HEK293T (cell line): Measurements from ENCODE around the gene CTIF.

ENCODE experiments used
- CTCF ChIA-PET: fragments of 350-600 bp; formaldehyde crosslinking; extraction: SDS; loops from one replicate; lab custom pipeline; 2021; ENCODE audit warnings: antibody characterized with exemption, inconsistent platforms; lab: Yijun Ruan, JAX
- POLR2A ChIA-PET: fragments of 350-600 bp; formaldehyde crosslinking; extraction: SDS; loops from one replicate; lab custom pipeline; 2020; ENCODE audit warnings: antibody characterized with exemption, inconsistent platforms; lab: Yijun Ruan, JAX
- DNase-seq: peaks from one replicate; pipeline ENCODE4 v3.0.0; 2012; ENCODE audit warnings: mixed read lengths; ENCODE audit errors: extremely low spot score
- ARNT ChIP-seq: fragments of 450-650 bp; IDR thresholded peaks from 2 replicates; pipeline ENCODE4 v1.6.1; 2017; ENCODE audit warnings: mild to moderate bottlenecking
- BHLHE40 ChIP-seq: fragments of 450-650 bp; IDR thresholded peaks from 2 replicates; pipeline ENCODE4 v1.6.1; 2016; ENCODE audit warnings: mild to moderate bottlenecking, moderate library complexity, borderline replicate concordance
- CTBP1 ChIP-seq: fragments of 450-650 bp; IDR thresholded peaks from 2 replicates; pipeline ENCODE4 v1.6.1; 2016; ENCODE audit warnings: borderline replicate concordance
- ELF4 ChIP-seq: fragments of 450-650 bp; IDR thresholded peaks from 2 replicates; pipeline ENCODE4 v1.6.1; 2017; ENCODE audit warnings: antibody characterized with exemption
- FOXA1 ChIP-seq: fragments of 450-650 bp; IDR thresholded peaks from 2 replicates; pipeline ENCODE4 v1.6.1; 2016; ENCODE audit warnings: mild to moderate bottlenecking
- FOXK2 ChIP-seq: fragments of 450-650 bp; IDR thresholded peaks from 2 replicates; pipeline ENCODE4 v1.6.1; 2016; ENCODE audit warnings: mild to moderate bottlenecking
- FOXM1 ChIP-seq: fragments of 450-650 bp; IDR thresholded peaks from 2 replicates; pipeline ENCODE4 v1.6.1; 2017; ENCODE audit warnings: mild to moderate bottlenecking, borderline replicate concordance
- HDGF ChIP-seq: fragments of 450-650 bp; IDR thresholded peaks from 2 replicates; pipeline ENCODE4 v1.6.1; 2017; ENCODE audit warnings: antibody characterized with exemption, borderline replicate concordance
- L3MBTL2 ChIP-seq: fragments of 450-650 bp; conservative IDR thresholded peaks from 2 replicates; pipeline ENCODE4 v1.6.1; 2016; ENCODE audit warnings: mild to moderate bottlenecking
- LEF1 ChIP-seq: fragments of 450-650 bp; IDR thresholded peaks from 2 replicates; pipeline ENCODE4 v1.6.1; 2017; ENCODE audit warnings: mild to moderate bottlenecking, borderline replicate concordance
- NFRKB ChIP-seq: fragments of 450-650 bp; IDR thresholded peaks from 2 replicates; pipeline ENCODE4 v1.6.1; 2016; ENCODE audit warnings: mild to moderate bottlenecking, moderate library complexity
- SP1 ChIP-seq: fragments of 450-650 bp; IDR thresholded peaks from 2 replicates; pipeline ENCODE4 v1.6.1; 2017
- SUZ12 ChIP-seq: fragments of 450-650 bp; IDR thresholded peaks from 2 replicates; pipeline ENCODE4 v1.6.1; 2016; ENCODE audit warnings: mild to moderate bottlenecking
- TARDBP ChIP-seq: fragments of 450-650 bp; IDR thresholded peaks from 2 replicates; pipeline ENCODE4 v1.6.1; 2016
- ZNF384 ChIP-seq: fragments of 450-650 bp; IDR thresholded peaks from 2 replicates; pipeline ENCODE4 v1.6.1; 2016
- TF ChIP-seq, protein P1 (sequence below): fragments of 450-650 bp; IDR thresholded peaks from 2 replicates; pipeline ENCODE4 v1.6.1; 2016

CTIF gene

DNA sequence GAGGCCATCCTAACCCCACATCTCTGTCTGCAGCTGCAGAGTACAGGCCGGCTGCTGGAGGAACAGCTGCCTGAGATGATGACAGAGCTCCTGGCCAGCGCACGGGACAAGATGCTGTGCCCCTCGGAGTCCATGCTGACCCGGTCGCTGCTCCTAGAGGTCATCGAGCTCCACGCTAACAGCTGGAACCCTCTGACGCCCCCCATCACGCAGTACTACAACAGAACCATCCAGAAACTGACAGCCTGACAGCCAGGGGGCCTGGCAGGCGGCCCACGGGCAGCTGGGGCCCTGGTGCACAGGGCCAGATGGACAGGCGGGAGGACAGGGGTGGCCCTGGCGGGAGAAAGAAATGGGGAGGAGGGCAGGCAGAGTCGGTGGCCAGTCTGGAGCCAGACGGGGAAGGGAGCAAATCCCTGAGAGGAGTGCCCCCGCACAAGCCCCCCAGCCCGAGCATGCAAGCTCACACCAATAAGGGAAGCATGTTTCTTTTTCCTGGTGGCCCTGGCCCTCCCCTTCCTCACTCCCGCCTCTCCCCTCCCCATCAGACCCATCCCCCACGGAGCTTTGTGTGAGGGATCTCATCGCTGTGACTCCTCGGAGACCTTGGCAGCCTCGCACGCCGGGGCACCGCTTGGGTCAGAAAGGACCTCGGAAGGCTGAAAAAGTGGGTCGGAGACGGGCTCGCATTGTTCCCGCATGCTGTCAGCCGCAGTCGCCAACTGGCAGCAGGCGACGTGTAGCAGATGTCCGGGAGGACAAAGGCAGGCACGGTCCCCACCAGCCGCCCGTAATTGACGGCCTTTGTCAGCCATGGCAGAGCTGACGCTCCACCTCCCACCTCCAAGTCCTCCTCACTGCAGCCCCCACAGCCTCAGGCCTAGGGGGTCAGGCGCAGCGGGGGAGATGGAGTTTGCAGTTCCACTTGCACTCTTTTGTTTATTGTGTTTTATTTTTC, 320.8 kb downstream of the CTIF start:
- ChIA-PET CTCF (no interaction called here), POLR2A (no interaction called here)
- no peak for TF ChIP-seq HDGF
- no peak for TF ChIP-seq SP1
- no peak for TF ChIP-seq SUZ12
- no peak for TF ChIP-seq L3MBTL2
- no peak for TF ChIP-seq ZNF384
- TF ChIP-seq ARNT: no peak
- TF ChIP-seq TARDBP: no peak
- no peak for TF ChIP-seq ELF4
- no peak for TF ChIP-seq CTBP1
- no peak for TF ChIP-seq FOXM1
- TF ChIP-seq FOXA1: no peak
- TF ChIP-seq BHLHE40: no peak
- no peak for TF ChIP-seq FOXK2
- TF ChIP-seq LEF1: no peak
- TF ChIP-seq, protein P1, sequence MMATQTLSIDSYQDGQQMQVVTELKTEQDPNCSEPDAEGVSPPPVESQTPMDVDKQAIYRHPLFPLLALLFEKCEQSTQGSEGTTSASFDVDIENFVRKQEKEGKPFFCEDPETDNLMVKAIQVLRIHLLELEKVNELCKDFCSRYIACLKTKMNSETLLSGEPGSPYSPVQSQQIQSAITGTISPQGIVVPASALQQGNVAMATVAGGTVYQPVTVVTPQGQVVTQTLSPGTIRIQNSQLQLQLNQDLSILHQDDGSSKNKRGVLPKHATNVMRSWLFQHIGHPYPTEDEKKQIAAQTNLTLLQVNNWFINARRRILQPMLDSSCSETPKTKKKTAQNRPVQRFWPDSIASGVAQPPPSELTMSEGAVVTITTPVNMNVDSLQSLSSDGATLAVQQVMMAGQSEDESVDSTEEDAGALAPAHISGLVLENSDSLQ: no peak
- no peak for DNase-seq

DNA sequence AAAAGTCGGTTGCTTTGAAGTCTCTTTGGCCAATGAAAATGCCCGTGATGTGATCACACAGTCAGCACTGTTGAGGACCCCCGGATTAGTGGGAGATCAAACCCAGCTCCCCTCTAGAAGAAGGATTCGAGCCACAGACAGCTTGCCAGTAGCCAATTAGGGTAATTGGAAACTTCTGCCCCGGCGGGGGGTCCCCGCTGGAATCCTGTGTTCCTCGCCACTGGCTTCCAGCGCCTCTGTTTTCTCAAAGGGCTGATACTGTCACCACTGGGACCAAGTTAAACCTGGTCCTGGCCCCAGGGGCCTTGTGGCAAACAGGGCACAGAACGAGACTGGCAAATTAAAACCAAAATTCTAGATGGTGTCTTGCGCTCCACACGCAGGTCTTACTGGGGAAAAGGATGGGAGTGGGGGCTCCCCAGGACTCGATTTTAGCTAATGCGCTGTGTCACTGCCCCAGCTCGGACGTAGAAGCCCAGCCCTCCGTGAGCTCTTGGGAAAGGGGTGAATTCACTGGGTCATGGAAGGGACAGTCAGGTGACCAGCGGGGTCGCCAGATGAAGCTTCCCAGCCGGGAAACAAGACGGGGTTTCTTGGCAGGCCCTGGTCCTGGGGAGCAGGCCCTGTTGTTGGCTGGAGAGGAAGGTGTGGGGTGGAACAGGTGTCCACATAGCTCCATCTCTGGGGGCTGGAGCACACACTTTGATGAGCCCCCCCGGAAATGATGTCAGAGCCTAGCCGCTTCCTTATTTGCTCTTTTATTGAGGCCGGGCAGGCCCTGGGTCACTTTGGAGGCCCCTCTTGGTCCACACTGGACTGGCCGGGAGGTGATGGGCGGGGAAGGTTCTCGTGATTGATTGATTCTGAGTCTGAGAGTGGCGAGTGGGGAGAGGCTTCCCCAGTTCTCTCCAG, 321.7 kb downstream of the CTIF start:
- ChIA-PET CTCF (interaction anchor here (1.1 kb wide), 1 partner anchor 84 kb away, joined by 3 read pairs; no protein-coding TSS in a partner anchor), POLR2A (no interaction called here)
- no peak for DNase-seq
- no peak for TF ChIP-seq LEF1
- TF ChIP-seq FOXA1: no peak
- TF ChIP-seq ZNF384: no peak
- TF ChIP-seq L3MBTL2: no peak
- no peak for TF ChIP-seq SUZ12
- no peak for TF ChIP-seq SP1
- TF ChIP-seq, protein P1: no peak
- no peak for TF ChIP-seq ARNT
- TF ChIP-seq NFRKB: no peak
- TF ChIP-seq HDGF: no peak
- TF ChIP-seq BHLHE40: no peak
- TF ChIP-seq FOXM1: no peak
- TF ChIP-seq TARDBP: no peak
- no peak for TF ChIP-seq CTBP1
- no peak for TF ChIP-seq FOXK2
- no peak for TF ChIP-seq ELF4

DNA sequence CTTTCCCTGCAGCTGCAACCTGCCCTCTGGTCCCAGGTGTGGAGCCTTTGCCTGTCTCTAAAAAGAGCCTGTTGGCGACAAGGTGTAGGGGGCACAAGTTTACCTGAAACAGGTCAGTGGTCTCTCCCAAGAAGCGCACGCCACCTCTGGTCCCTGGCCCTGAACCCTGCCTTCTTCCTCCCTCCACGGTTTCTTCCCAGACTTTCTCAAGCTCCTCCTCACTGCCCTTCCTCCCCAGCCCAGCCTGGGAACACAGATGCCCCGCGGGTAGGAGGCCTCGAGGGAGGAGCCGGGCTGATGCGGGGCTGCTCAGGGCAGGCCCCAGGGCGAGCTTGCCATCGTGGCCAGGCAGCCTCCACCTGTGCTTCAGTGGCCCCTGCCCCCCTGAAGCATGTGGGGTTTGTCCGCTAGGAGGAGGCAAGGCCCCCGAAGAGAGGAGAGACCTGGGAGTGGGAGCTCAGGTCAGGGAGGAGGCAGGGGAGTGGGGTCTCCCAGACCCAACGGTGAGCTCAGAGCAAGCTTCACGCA, 322.4 kb downstream of the CTIF start:
- ChIA-PET CTCF (interaction anchor here (1.1 kb wide), 1 partner anchor 85 kb away, joined by 3 read pairs; no protein-coding TSS in a partner anchor), POLR2A (no interaction called here)
- DNase-seq: no peak
- TF ChIP-seq ELF4 (no peak), L3MBTL2 (no peak), TARDBP (no peak), ZNF384 (no peak), LEF1 (no peak), BHLHE40 (no peak), SP1 (no peak), HDGF (no peak), FOXM1 (no peak), ARNT (no peak), SUZ12 (no peak), CTBP1 (no peak), FOXK2 (no peak)
- TF ChIP-seq, protein P1: no peak

- CTCF ChIA-PET: interaction anchor here (1.1 kb wide), 1 partner anchor 85 kb away, joined by 3 read pairs; no protein-coding TSS in a partner anchor
- POLR2A ChIA-PET: no interaction called here
- no peak for DNase-seq
- TF ChIP-seq ZNF384 (no peak), HDGF (no peak), NFRKB (no peak), LEF1 (no peak), FOXM1 (no peak), SUZ12 (no peak), CTBP1 (no peak), TARDBP (no peak)
These were observed 323.3 kb downstream of the CTIF start for GRCh38 chr18:48862132-48862531.

- no peak for TF ChIP-seq TARDBP
- TF ChIP-seq HDGF: no peak
- TF ChIP-seq ARNT: no peak
- TF ChIP-seq ELF4: no peak
- no peak for TF ChIP-seq L3MBTL2
- TF ChIP-seq FOXK2: no peak
- TF ChIP-seq ZNF384: no peak
- no peak for TF ChIP-seq FOXM1
- POLR2A ChIA-PET: no interaction called here
- DNase-seq: no peak
- CTCF ChIA-PET: no interaction called here
These were observed 323.9 kb downstream of the CTIF start for GRCh38 chr18:48862678-48863270.
